PC-3 (cell line): ENCODE results near the gene CIB4.

Experiments
- CTCF ChIP-seq: fragments of 300-600 bp; sonication (generic); conservative IDR thresholded peaks from 2 replicates; pipeline ENCODE4 v1.5.1; 2017; ENCODE audit warnings: antibody characterized with exemption, low read depth, mild to moderate bottlenecking, low read length
- EZH2 ChIP-seq: fragments of 300-600 bp; sonication (generic); IDR thresholded peaks from one replicate; pipeline ENCODE4 v1.6.1; 2017; ENCODE audit warnings: antibody characterized with exemption, mild to moderate bottlenecking, low read length; ENCODE audit not compliant: unreplicated experiment

GRCh38 chr2:26640781-26641564 lies at the start of gene CIB4:
- no peak for TF ChIP-seq CTCF
- no peak for TF ChIP-seq EZH2
